Osteocyte (in vitro differentiated cells): ENCODE measurements around the gene SND1. TPM values are rescaled to one million over a fixed set of nuclear protein-coding genes. Genes with fewer than 3 reads are reported as not detected.

Experiments
- DNase-seq: peaks from one replicate; pipeline ENCODE4 v3.0.0; 2021; ENCODE audit warnings: mixed read lengths; ENCODE audit not compliant: unreplicated experiment; ENCODE audit errors: extremely low spot score
- H3K27ac Mint-ChIP-seq: one replicate; pipeline ENCODE4 v1.8.0; 2021; ENCODE audit warnings: mild to moderate bottlenecking, mixed read lengths; ENCODE audit not compliant: unreplicated experiment
- H3K27me3 Mint-ChIP-seq: one replicate; pipeline ENCODE4 v1.8.0; 2021; ENCODE audit warnings: mixed read lengths; ENCODE audit not compliant: unreplicated experiment
- H3K36me3 Mint-ChIP-seq: one replicate; pipeline ENCODE4 v1.8.0; 2021; ENCODE audit warnings: mixed read lengths; ENCODE audit not compliant: unreplicated experiment
- H3K4me1 Mint-ChIP-seq: one replicate; pipeline ENCODE4 v1.8.0; 2021; ENCODE audit warnings: mixed read lengths; ENCODE audit not compliant: unreplicated experiment
- H3K4me3 Mint-ChIP-seq: one replicate; pipeline ENCODE4 v1.8.0; 2021; ENCODE audit warnings: mild to moderate bottlenecking, moderate library complexity, mixed read lengths; ENCODE audit not compliant: unreplicated experiment
- H3K9me3 Mint-ChIP-seq: one replicate; pipeline ENCODE4 v1.8.0; 2021; ENCODE audit warnings: mixed read lengths; ENCODE audit not compliant: unreplicated experiment
- total RNA-seq: library from RNA; stranded (reverse); gene quantifications from 2 replicates; pipeline ENCODE4 v1.2.1, GENCODE V29; 2021
- TF ChIP-seq, protein P1 (sequence below): fragments of 200-600 bp; sonication (generic); IDR thresholded peaks from 2 replicates; pipeline ENCODE4 v1.5.0; 2021; ENCODE audit warnings: antibody characterized with exemption, mild to moderate bottlenecking, moderate library complexity

SND1 gene
- total RNA-seq, 1 donor from 2014 or later: 229 TPM

GRCh38 chr7:128074736-128075135 lies 422.7 kb downstream of the SND1 start:
- no peak for DNase-seq
- Mint-ChIP-seq H3K9me3 (no peaks in the 10 kb centered on the region), H3K36me3 (peaks cover 2% of the 10 kb centered on the region), H3K4me1 (peaks cover 12% of the 10 kb centered on the region), H3K4me3 (no peak overlapping the region), H3K27me3 (no peaks in the 10 kb centered on the region), H3K27ac (no peak overlapping the region)
- TF ChIP-seq, protein P1, sequence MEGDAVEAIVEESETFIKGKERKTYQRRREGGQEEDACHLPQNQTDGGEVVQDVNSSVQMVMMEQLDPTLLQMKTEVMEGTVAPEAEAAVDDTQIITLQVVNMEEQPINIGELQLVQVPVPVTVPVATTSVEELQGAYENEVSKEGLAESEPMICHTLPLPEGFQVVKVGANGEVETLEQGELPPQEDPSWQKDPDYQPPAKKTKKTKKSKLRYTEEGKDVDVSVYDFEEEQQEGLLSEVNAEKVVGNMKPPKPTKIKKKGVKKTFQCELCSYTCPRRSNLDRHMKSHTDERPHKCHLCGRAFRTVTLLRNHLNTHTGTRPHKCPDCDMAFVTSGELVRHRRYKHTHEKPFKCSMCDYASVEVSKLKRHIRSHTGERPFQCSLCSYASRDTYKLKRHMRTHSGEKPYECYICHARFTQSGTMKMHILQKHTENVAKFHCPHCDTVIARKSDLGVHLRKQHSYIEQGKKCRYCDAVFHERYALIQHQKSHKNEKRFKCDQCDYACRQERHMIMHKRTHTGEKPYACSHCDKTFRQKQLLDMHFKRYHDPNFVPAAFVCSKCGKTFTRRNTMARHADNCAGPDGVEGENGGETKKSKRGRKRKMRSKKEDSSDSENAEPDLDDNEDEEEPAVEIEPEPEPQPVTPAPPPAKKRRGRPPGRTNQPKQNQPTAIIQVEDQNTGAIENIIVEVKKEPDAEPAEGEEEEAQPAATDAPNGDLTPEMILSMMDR: no peak

DNA sequence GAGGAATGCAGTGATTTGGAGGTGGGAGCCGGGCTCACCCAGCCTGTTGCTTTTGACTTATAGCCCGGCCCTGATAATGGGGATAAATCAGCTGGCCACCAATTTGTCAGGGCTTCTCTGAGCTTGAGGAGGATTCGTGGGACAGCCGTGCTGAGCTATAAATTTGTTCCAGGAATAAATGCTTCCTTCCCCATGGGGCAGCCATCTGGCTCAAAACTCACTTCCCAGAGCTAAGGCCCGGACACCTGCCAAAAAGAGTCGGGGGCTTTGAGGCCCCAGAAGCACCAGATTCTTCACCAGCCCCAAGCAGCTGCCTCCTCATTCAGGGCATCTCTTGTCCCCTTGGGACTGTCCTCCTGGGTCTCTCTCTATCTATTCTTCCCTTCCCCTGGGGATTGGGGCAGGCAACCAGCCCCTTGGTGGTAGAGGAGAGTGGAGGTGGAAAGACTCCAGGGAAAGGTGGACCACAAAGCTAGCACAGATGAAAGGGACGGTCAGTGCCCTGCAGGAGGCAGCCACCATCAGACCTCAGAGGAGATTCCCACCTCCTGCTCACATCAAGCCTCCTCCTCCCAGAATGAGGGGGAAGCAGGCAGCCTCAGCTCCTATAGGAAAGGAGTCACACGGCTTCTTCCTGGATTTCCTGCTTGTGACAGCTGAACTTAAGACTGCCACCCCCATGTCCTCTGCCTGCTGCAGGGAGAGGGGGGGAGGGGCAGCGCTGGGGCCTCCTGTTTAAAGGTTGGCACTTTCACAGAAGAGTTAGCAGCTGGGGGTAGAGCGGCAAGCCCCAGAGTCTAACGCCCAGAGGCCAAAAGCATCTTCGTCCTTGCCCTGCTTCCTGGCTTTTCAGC lies 423.5 kb downstream of the SND1 start:
- Mint-ChIP-seq H3K4me1 (peaks cover 12% of the 10 kb centered on the region), H3K4me3 (no peak overlapping the region), H3K36me3 (peaks cover 4% of the 10 kb centered on the region), H3K27ac (no peak overlapping the region), H3K27me3 (no peaks in the 10 kb centered on the region), H3K9me3 (no peaks in the 10 kb centered on the region)
- TF ChIP-seq, protein P1: no peak
- DNase-seq: no peak

DNA sequence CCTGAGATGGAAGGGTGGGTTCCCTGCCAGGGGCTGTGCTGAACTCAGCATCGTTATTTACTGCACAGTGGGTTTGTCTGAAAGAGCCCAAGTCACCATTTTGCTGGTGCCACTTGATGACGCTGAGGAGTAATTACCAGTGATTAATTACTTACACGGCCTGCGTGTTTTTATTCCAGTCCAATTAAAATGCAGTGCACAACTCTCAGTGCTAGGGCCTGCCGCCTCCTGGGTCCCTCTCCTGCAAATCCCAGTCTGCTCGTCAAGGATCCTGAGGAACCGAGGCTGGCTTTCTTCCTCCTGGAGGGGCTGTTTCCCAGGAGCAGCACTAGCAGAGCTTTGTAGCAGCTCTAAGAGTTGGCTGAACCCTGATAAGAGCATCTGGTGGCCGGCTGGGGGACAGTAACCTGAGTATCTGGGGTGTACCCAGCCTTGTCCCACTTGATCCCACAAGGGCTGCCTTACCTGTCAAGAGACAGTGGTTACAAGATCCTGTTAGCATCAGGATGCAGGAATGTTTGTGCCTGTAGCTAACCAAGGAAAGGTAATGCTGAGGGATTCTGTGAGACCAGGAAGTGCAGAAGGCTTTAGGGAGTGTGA lies 424.3 kb downstream of the SND1 start:
- Mint-ChIP-seq H3K4me3 (no peak overlapping the region), H3K4me1 (peaks cover 12% of the 10 kb centered on the region), H3K27ac (no peak overlapping the region), H3K36me3 (peaks cover 6% of the 10 kb centered on the region), H3K27me3 (no peaks in the 10 kb centered on the region), H3K9me3 (no peaks in the 10 kb centered on the region)
- no peak for DNase-seq
- TF ChIP-seq, protein P1: no peak

GRCh38 chr7:128076796-128077271 lies 424.8 kb downstream of the SND1 start:
- no peak overlapping the region for H3K27ac Mint-ChIP-seq
- TF ChIP-seq, protein P1: no peak
- H3K36me3 Mint-ChIP-seq: peaks cover 6% of the 10 kb centered on the region
- no peaks in the 10 kb centered on the region for H3K9me3 Mint-ChIP-seq
- no peak overlapping the region for H3K4me3 Mint-ChIP-seq
- peaks cover 12% of the 10 kb centered on the region for H3K4me1 Mint-ChIP-seq
- no peaks in the 10 kb centered on the region for H3K27me3 Mint-ChIP-seq
- no peak for DNase-seq

GRCh38 chr7:128078309-128078708 lies 426.3 kb downstream of the SND1 start:
- no peak for DNase-seq
- Mint-ChIP-seq H3K36me3 (peaks cover 13% of the 10 kb centered on the region), H3K4me1 (peaks cover 12% of the 10 kb centered on the region), H3K9me3 (no peaks in the 10 kb centered on the region), H3K4me3 (no peak overlapping the region), H3K27me3 (no peaks in the 10 kb centered on the region), H3K27ac (no peak overlapping the region)
- TF ChIP-seq, protein P1: no peak
